HL-60 (cell line): ENCODE measurements around the gene DLG5.

Experiments used
- DNase-seq, 2 experiments: peaks; one replicate each; pipeline ENCODE4 v3.0.0-alpha.2; 2010 to 2020; ENCODE audit warnings: low read depth in 1 of 2, low spot score in 1 of 2
- H3K27ac ChIP-seq: fragments of 250-450 bp; sonication (Bioruptor Pico); replicated peaks from 2 replicates; pipeline ENCODE4 v1.5.1; 2020; ENCODE audit warnings: mild to moderate bottlenecking, moderate library complexity
- H3K27me3 ChIP-seq: fragments of 250-450 bp; sonication (Bioruptor Pico); 2 replicates; pipeline ENCODE4 v1.5.1; 2021; ENCODE audit warnings: mild to moderate bottlenecking, moderate library complexity; ENCODE audit not compliant: insufficient read depth, poor library complexity, severe bottlenecking
- H3K4me3 ChIP-seq: replicated peaks from 2 replicates; pipeline ENCODE4 v1.5.1; 2011; ENCODE audit warnings: mild to moderate bottlenecking, control low read depth, low read length; ENCODE audit not compliant: insufficient read depth
- GABPA ChIP-seq: IDR thresholded peaks from 2 replicates; pipeline ENCODE4 v1.6.1; 2012; ENCODE audit warnings: low read depth
- POLR2AphosphoS5 ChIP-seq: IDR thresholded peaks from 2 replicates; pipeline ENCODE4 v1.6.1; 2012; ENCODE audit warnings: low read depth
- SPI1 ChIP-seq: IDR thresholded peaks from 2 replicates; pipeline ENCODE4 v1.6.1; 2012; ENCODE audit warnings: low read depth, mild to moderate bottlenecking, borderline replicate concordance
- TF ChIP-seq, protein P1 (sequence below): IDR thresholded peaks from 2 replicates; pipeline ENCODE4 v1.6.1; 2012; ENCODE audit warnings: low read depth; ENCODE audit not compliant: insufficient replicate concordance
- TF ChIP-seq, protein P2 (sequence below): IDR thresholded peaks from one replicate; pipeline ENCODE4 v1.5.1; 2011; ENCODE audit warnings: low read length, control low read depth, inconsistent platforms; ENCODE audit not compliant: insufficient read depth

DLG5 gene

DNA sequence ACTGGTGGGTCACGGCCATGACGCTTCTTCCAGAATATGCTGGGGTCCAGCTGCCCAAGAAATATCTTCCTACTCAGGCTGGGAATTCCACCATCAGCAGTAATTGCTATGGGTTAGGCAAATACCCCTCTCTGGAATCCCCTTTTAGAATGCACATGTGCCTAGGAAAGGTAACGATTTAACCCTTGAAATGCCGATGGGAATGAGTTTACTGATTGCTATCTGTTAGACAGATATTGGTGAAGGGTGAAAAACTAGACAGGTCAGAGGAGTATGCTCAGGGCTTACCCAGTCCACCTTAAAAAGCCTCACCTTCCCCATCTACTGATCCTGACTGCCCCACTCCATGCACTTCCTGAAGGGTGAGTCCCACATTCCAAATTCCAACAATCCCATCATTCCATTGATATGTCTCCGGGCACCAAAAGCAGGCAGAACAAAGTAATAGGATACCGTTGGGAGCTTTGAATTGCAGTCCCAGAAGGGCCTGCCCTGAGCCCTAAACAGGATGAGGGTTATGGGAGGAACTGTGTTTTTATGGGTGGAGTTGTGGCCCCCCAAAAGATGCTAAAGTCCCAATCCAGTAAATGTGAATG lies 59.3 kb downstream of the DLG5 start:
- TF ChIP-seq GABPA (no peak), SPI1 (no peak), POLR2AphosphoS5 (no peak)
- TF ChIP-seq, protein P1, sequence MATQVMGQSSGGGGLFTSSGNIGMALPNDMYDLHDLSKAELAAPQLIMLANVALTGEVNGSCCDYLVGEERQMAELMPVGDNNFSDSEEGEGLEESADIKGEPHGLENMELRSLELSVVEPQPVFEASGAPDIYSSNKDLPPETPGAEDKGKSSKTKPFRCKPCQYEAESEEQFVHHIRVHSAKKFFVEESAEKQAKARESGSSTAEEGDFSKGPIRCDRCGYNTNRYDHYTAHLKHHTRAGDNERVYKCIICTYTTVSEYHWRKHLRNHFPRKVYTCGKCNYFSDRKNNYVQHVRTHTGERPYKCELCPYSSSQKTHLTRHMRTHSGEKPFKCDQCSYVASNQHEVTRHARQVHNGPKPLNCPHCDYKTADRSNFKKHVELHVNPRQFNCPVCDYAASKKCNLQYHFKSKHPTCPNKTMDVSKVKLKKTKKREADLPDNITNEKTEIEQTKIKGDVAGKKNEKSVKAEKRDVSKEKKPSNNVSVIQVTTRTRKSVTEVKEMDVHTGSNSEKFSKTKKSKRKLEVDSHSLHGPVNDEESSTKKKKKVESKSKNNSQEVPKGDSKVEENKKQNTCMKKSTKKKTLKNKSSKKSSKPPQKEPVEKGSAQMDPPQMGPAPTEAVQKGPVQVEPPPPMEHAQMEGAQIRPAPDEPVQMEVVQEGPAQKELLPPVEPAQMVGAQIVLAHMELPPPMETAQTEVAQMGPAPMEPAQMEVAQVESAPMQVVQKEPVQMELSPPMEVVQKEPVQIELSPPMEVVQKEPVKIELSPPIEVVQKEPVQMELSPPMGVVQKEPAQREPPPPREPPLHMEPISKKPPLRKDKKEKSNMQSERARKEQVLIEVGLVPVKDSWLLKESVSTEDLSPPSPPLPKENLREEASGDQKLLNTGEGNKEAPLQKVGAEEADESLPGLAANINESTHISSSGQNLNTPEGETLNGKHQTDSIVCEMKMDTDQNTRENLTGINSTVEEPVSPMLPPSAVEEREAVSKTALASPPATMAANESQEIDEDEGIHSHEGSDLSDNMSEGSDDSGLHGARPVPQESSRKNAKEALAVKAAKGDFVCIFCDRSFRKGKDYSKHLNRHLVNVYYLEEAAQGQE: no peak
- TF ChIP-seq, protein P2, sequence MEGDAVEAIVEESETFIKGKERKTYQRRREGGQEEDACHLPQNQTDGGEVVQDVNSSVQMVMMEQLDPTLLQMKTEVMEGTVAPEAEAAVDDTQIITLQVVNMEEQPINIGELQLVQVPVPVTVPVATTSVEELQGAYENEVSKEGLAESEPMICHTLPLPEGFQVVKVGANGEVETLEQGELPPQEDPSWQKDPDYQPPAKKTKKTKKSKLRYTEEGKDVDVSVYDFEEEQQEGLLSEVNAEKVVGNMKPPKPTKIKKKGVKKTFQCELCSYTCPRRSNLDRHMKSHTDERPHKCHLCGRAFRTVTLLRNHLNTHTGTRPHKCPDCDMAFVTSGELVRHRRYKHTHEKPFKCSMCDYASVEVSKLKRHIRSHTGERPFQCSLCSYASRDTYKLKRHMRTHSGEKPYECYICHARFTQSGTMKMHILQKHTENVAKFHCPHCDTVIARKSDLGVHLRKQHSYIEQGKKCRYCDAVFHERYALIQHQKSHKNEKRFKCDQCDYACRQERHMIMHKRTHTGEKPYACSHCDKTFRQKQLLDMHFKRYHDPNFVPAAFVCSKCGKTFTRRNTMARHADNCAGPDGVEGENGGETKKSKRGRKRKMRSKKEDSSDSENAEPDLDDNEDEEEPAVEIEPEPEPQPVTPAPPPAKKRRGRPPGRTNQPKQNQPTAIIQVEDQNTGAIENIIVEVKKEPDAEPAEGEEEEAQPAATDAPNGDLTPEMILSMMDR: no peak
- DNase-seq: no peak
- Histone ChIP-seq H3K4me3 (no peak overlapping the region), H3K27me3 (no peaks in the 10 kb centered on the region), H3K27ac (no peak overlapping the region)

DNA sequence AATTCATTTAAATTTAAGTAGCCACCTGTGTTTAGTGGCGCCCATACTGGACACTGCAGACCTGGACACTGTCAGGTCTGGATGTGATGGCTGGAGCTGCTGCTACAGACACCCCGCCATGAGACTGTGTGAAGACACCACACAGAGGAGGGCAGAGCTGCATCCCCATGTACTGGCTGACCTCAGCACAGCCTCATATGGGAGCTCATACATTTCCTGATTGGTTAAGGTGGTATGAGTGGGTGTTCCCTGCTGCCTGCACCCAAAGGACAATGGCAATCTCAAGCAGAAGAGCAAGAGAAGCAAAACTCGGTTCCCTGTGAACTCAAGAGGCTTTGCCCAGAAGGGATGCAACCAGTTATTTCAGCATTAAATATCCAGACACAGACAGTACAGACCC lies 60.0 kb downstream of the DLG5 start:
- DNase-seq: no peak
- no peak overlapping the region for H3K27ac ChIP-seq

DNA sequence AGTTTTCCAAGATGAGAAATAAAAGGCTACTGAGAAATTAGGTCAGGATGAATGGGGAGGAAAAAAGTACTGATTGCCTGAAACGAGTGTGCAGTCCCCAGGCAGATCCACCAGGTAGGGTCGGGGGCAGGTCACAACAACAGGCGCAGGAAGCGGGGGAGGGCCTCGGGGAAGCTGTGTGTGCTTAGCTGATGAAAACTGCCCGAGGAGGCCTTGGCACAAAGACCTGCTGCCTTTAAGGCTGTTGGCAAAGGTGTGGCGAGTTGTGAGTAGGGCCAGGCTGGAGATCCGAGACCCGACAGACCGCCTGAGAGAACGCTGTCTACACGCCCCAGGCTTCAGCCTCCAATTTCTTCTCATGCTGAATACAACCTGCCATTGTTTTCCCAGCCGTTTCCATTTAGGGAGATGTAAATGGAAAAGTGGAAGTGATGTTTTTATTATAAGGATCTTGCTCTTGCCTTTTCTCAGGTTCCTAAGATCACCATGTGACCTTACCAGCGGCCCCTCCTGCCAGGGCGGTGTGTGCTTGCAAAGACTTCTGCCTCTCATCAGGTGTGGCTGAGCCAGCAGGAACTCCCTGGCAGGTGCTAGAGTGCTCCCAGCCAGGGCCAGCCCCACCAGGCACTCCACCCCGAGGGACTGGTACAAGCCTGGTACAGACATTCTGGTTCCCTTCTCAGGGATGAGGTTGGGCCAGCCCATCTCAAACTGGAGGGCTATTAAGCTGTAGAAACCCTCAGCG lies 60.8 kb downstream of the DLG5 start:
- H3K27me3 ChIP-seq: no peaks in the 10 kb centered on the region
- H3K27ac ChIP-seq: no peak overlapping the region
- no peak for DNase-seq
- no peak overlapping the region for H3K4me3 ChIP-seq
- TF ChIP-seq SPI1: no peak
- TF ChIP-seq, protein P1: no peak
- TF ChIP-seq, protein P2: no peak
- no peak for TF ChIP-seq POLR2AphosphoS5
- TF ChIP-seq GABPA: no peak

More for the DNA sequence above, 60.0 kb downstream of the DLG5 start:
- TF ChIP-seq SPI1 (no peak), GABPA (no peak), POLR2AphosphoS5 (no peak)
- TF ChIP-seq, protein P2: no peak
- TF ChIP-seq, protein P1: no peak
- Histone ChIP-seq H3K27me3 (no peaks in the 10 kb centered on the region), H3K4me3 (no peak overlapping the region)
